Pancreas (tissue), 10 donors: Measurements from ENCODE around the gene METRN. TPM values are rescaled to one million over a fixed set of nuclear protein-coding genes. Genes with fewer than 3 reads are reported as not detected.

Source experiments
- ATAC-seq, 4 donors: fragments of 200-7000 bp; cut with Tn5 transposase; one replicate each; pipeline versions ENCODE4 v1.8.0 to v1.9.1; 2020; ENCODE audit warnings: mild to moderate bottlenecking in 4 of 4, moderate library complexity in 4 of 4
- DNase-seq, 6 donors: peaks; one replicate each; pipeline ENCODE4 v3.0.0-alpha.2; 2020
- FAIRE-seq: peaks from 2 replicates; lab custom pipeline; 2012; peaks lifted over from hg19 to GRCh38; lab: Jason Lieb, UNC
- H3K27ac ChIP-seq, 4 donors: fragments of 200-600 bp; sonication (generic); 1 replicate in 3 of 4; 2 replicates in 1 of 4; pipeline versions ENCODE4 v1.5.0 to v1.8.0; 2020
- H3K27me3 ChIP-seq, 4 donors: fragments of 200-600 bp; one replicate each; pipeline ENCODE4 v1.8.0; 2021
- H3K36me3 ChIP-seq, 3 donors: fragments of 200-600 bp; sonication (generic) in 1 of 3; one replicate each; pipeline versions ENCODE4 v1.5.0 to v1.8.0; 2020 to 2021
- H3K4me1 ChIP-seq, 3 donors: fragments of 200-600 bp; one replicate each; pipeline ENCODE4 v1.8.0; 2021
- H3K4me3 ChIP-seq, 4 donors: fragments of 200-600 bp; sonication (generic) in 2 of 4; one replicate each; pipeline versions ENCODE4 v1.5.0 to v1.8.0; 2020 to 2021
- H3K9me3 ChIP-seq, 4 donors: fragments of 200-600 bp; one replicate each; pipeline ENCODE4 v1.8.0; 2021
- CTCF ChIP-seq, 4 donors: fragments of 200-600 bp; sonication (generic) in 3 of 4; IDR thresholded peaks; one replicate each; pipeline versions ENCODE4 v1.5.0 to v1.8.0; 2021; ENCODE audit warnings: antibody characterized with exemption in 4 of 4
- WGBS, 2 donors: extraction: QIAGEN DNeasy Blood & Tissue Kit; methylation state at CpG; one replicate each; pipeline ENCODE4 v1.1.7; 2013; 5-methylcytosine and 5-hydroxymethylcytosine counted together
- intact Hi-C, 3 donors: fragments of 100-400 bp; cut with DNase I; formaldehyde crosslinking; loops; one replicate each; pipeline versions ENCODE4 v1.11.1 to v1.14.2; 2022
- polyA plus RNA-seq, 2 donors: library from polyadenylated mRNA; stranded (reverse); fragments of 200-250 nt; gene quantifications; one replicate each; pipeline ENCODE4 v1.2.3, GENCODE V29; 2013
- total RNA-seq, 6 donors: library from RNA; stranded (reverse); fragmentation: NEBNext Ultra II Directional in 4 of 6; extraction: Animal tissue kit (Norgen Biotek cat#: 25700) in 4 of 6; gene quantifications; one replicate each; pipeline versions ENCODE4 v1.2.1 to v1.2.4, GENCODE V29; 2021 to 2023
- donor health status: healthy with polysubstance abuse.
- donor health status: DM: no; HTN: no; CAD: no; lungs with moderate emphysema.
- donor health status: DM: no; HTN: no; CAD: no.
- donor health status: control.
- donor health status: control.
- donor health status: Bipolar disorder and iron deficiency.
- donor health status: DM: yes; HTN: yes; CAD: no.
- donor health status: DM: no; HTN: no; CAD: no.
- donor health status: DM: no; HTN: no; CAD: no.
- donor health status: DM: yes; HTN: yes; CAD: no.

Gene METRN
- total and polyA plus RNA-seq, 8 donors, result 27.6 to 82.0 (median 42.2) TPM

- no peaks in the 10 kb centered on the region for H3K27me3 ChIP-seq
- FAIRE-seq, result no peak
- H3K36me3 ChIP-seq, result no peaks in the 10 kb centered on the region
- no peak for ATAC-seq
- TF ChIP-seq CTCF (IDR thresholded peaks at IDR 0.05), result no peak
- intact Hi-C loops, result no loop called here
- H3K9me3 ChIP-seq, result no peaks in the 10 kb centered on the region
- WGBS, 2 donors, result 60 to 77% methylated on average over 21 of the region's 21 CpGs
- peaks cover 5 to 7% (median 7%) of the 10 kb centered on the region in 3 donors for H3K4me1 ChIP-seq
- no peak overlapping the region for H3K4me3 ChIP-seq
- H3K27ac ChIP-seq, result no peak overlapping the region
- peak in 1 of 6 donors; percentile 64 for DNase-seq
Observed at GRCh38 chr16:743794-744500, 29.0 kb downstream of the METRN start.

GRCh38 chr16:745739-746138 lies 30.8 kb downstream of the METRN start:
- TF ChIP-seq CTCF (IDR thresholded peaks at IDR 0.05), result peak in 1 of 4 donors; percentile 22
- Histone ChIP-seq H3K4me1 (no peaks in the 10 kb centered on the region), H3K36me3 (no peaks in the 10 kb centered on the region), H3K27ac (no peak overlapping the region), H3K27me3 (no peaks in the 10 kb centered on the region), H3K9me3 (no peaks in the 10 kb centered on the region), H3K4me3 (no peak overlapping the region)
- ATAC-seq, result no peak
- FAIRE-seq, result no peak
- DNase-seq, result peak in 1 of 6 donors; percentile 70
- intact Hi-C loops, result no loop called here
- 1 to 6% methylated on average over 14 of the region's 14 CpGs for WGBS, 2 donors

GRCh38 chr16:746637-747036 lies 31.7 kb downstream of the METRN start:
- no peaks in the 10 kb centered on the region for H3K9me3 ChIP-seq
- no peaks in the 10 kb centered on the region for H3K4me1 ChIP-seq
- FAIRE-seq (no peak), DNase-seq (no peak), ATAC-seq (no peak)
- WGBS, 2 donors, result 72 to 73% methylated on average over 12 to 13 of the region's 13 CpGs
- intact Hi-C loops, result no loop called here
- no peaks in the 10 kb centered on the region for H3K36me3 ChIP-seq
- no peak overlapping the region for H3K27ac ChIP-seq
- no peaks in the 10 kb centered on the region for H3K27me3 ChIP-seq
- no peak overlapping the region for H3K4me3 ChIP-seq
- no peak for TF ChIP-seq CTCF (IDR thresholded peaks at IDR 0.05)

GRCh38 chr16:747978-748746 lies 33.2 kb downstream of the METRN start:
- Histone ChIP-seq H3K4me1 (no peaks in the 10 kb centered on the region), H3K9me3 (no peaks in the 10 kb centered on the region), H3K27ac (no peak overlapping the region), H3K4me3 (no peak overlapping the region), H3K36me3 (no peaks in the 10 kb centered on the region), H3K27me3 (no peaks in the 10 kb centered on the region)
- FAIRE-seq (no peak), ATAC-seq (no peak), DNase-seq (peak in 1 of 6 donors; percentile 55)
- 68 to 77% methylated on average over 39 of the region's 39 CpGs for WGBS, 2 donors
- TF ChIP-seq CTCF (IDR thresholded peaks at IDR 0.05), result no peak
- intact Hi-C loops, result no loop called here

GRCh38 chr16:749010-749409 lies 34.1 kb downstream of the METRN start:
- intact Hi-C loops, result no loop called here
- H3K9me3 ChIP-seq, result no peaks in the 10 kb centered on the region
- no peak for ATAC-seq

More at GRCh38 chr16:749010-749409, 34.1 kb downstream of the METRN start:
- Histone ChIP-seq H3K4me1 (no peaks in the 10 kb centered on the region), H3K27me3 (no peaks in the 10 kb centered on the region), H3K4me3 (no peak overlapping the region), H3K27ac (no peak overlapping the region), H3K36me3 (no peaks in the 10 kb centered on the region)
- TF ChIP-seq CTCF (IDR thresholded peaks at IDR 0.05), result no peak
- FAIRE-seq (no peak), DNase-seq (no peak)
- 74 to 75% methylated on average over 6 of the region's 6 CpGs for WGBS, 2 donors
